ENCODE measurements around the gene PM20D2.

Gene PM20D2

DNA sequence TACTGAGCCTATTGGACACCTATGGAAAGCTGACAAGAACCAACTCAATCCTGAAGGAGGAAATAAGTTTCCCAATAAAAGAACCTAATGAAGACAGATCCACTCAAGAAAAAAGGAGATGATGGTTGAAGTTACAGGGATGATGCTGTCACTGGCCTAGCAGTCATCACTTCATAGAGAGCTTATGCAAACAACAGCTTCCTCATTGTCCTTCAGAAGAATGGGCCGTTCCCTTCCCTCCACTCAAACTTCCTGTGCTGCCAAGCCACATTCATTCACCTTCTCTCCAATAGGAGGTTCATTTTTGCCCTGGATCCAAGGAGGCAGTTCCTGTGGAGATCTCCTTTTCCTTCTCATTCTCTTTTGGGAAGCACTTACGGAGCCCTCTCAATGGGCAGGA, 13.8 kb upstream of the PM20D2 start:
- H3K4me3 ChIP-seq (ENCODE audit: control insufficient read depth, low read depth, low read length), result no peak overlapping the region
- no peak for TF ChIP-seq CTCF (IDR thresholded peaks at IDR 0.05; ENCODE audit: control insufficient read depth, insufficient read depth, low read depth, low read length, missing control alignments)
- no peak for DNase-seq (ENCODE audit: low read depth)

DNA sequence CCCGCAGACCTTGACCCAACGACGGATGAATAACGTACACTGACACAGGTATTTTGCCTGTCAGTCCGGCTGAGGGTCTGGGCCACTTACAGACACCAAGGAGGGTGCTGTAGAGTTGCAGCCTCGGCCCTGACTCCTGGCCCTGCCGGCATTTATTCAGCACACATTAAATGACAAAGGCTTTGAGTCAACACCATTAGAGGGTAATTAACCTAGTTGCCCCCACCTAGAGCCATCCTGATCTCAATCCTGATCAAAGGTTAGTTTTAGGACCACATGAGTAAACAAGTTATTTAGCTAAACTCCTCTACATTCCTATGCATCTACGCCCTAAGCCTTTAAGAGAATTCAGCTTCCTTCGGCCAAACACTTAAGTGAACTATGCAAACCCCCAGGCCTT, 11.9 kb upstream of the PM20D2 start:
- no peak for TF ChIP-seq CTCF (IDR thresholded peaks at IDR 0.05; ENCODE audit: control insufficient read depth, insufficient read depth, low read depth, low read length, missing control alignments)
- no peak overlapping the region for H3K4me3 ChIP-seq (ENCODE audit: control insufficient read depth, low read depth, low read length)

DNA sequence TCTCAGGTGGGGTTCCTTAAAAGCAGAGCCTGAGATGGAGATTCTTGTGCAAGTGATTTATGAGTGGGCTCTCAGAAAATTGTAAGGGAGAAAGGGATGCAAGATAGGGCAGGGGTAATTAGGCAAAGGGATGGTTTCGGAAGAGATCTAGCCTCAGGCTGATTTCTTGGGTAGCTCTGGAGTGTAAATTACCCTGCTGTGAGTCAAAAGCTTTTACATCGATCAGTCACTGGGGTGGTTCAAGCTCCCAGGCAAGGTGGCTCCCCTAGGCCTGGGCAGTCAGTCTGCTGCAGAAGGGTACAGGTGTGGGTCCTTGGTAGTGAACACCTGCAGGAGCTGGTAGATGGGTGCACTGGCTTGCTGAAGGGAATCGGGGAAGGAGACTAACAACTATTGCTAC, 11.1 kb upstream of the PM20D2 start:
- TF ChIP-seq CTCF (IDR thresholded peaks at IDR 0.05; ENCODE audit: control insufficient read depth, insufficient read depth, low read depth, low read length, missing control alignments), result no peak
- DNase-seq (ENCODE audit: low read depth), result no peak
- H3K4me3 ChIP-seq (ENCODE audit: control insufficient read depth, low read depth, low read length), result no peak overlapping the region

More for the DNA sequence above, 11.9 kb upstream of the PM20D2 start:
- no peak for DNase-seq (ENCODE audit: low read depth)

- DNase-seq (ENCODE audit: low read depth), result no peak
- TF ChIP-seq CTCF (IDR thresholded peaks at IDR 0.05; ENCODE audit: control insufficient read depth, insufficient read depth, low read depth, low read length, missing control alignments), result no peak
- no peak overlapping the region for H3K4me3 ChIP-seq (ENCODE audit: control insufficient read depth, low read depth, low read length)
Observed at GRCh38 chr6:89138173-89138572, 7.7 kb upstream of the PM20D2 start.

DNA sequence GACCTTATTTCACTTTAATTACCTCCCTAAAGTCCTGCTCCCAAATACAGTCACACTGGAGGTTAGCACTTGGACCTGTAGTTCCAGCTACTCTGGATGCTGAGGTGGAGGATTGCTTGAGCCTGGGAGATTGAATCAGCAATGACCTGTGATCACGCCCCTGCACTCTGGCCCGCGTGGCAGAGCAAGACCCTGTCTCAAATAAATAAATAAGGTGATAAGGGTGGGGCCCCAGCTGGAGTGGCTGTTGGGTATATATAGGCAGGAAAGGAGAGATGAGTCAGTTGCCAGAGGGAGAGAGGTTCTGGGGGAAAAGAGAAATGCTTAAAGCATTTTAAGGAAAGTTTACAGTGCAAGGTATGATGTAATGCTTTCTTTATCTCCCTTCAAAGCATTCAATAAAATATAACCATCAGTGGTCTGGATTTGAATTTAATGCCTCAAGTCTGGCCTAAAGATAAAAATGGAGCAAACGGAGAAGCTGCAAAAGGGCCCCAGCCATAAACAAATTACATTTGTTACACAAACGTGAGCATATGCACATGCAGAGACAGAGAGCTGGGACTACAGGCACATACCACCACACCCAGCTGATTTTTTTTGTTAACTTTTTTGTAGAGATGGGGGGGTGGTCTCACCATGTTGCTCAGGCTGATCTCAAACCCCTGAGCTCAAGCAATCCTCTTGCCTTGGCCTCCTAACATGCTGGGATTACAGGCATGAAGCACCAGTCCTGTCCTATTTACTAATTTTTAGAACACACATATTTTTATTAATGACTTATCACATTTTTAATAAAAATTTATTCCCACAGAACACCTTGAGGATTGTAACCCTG, 6.1 kb upstream of the PM20D2 start:
- TF ChIP-seq CTCF (IDR thresholded peaks at IDR 0.05; ENCODE audit: control insufficient read depth, insufficient read depth, low read depth, low read length, missing control alignments), result no peak
- no peak for DNase-seq (ENCODE audit: low read depth)
- H3K4me3 ChIP-seq (ENCODE audit: control insufficient read depth, low read depth, low read length), result no peak overlapping the region

- TF ChIP-seq CTCF (IDR thresholded peaks at IDR 0.05; ENCODE audit: control insufficient read depth, insufficient read depth, low read depth, low read length, missing control alignments), result no peak
- no peak overlapping the region for H3K4me3 ChIP-seq (ENCODE audit: control insufficient read depth, low read depth, low read length)
- no peak for DNase-seq (ENCODE audit: low read depth)
Observed at GRCh38 chr6:89140347-89141156, 5.3 kb upstream of the PM20D2 start.
